ENCODE measurements around the gene PLA2G2D. TPM values are rescaled to one million over a fixed set of nuclear protein-coding genes. Genes with fewer than 3 reads are reported as not detected.

The PLA2G2D gene
- total RNA-seq, 3 donors from 2014 or later (not counting 1 experiment from before 2014, with no cell fraction given), result not detected

GRCh38 chr1:20126041-20126805, 6.9 kb upstream of the PLA2G2D start:
- Mint-ChIP-seq H3K4me3 (no peak overlapping the region), H3K36me3 (no peaks in the 10 kb centered on the region), H3K9me3 (no peaks in the 10 kb centered on the region), H3K4me1 (no peaks in the 10 kb centered on the region), H3K27me3 (ENCODE audit: low read depth in 2 of 2) (peaks cover 9% of the 10 kb centered on the region in 2 donors), H3K27ac (no peak overlapping the region)
- no peak for DNase-seq
- intact Hi-C loops (cut with micrococcal nuclease), result no loop called here
- WGBS (ENCODE audit: insufficient coverage), result 75% methylated on average over 9 of the region's 9 CpGs
- TF ChIP-seq, protein P1, sequence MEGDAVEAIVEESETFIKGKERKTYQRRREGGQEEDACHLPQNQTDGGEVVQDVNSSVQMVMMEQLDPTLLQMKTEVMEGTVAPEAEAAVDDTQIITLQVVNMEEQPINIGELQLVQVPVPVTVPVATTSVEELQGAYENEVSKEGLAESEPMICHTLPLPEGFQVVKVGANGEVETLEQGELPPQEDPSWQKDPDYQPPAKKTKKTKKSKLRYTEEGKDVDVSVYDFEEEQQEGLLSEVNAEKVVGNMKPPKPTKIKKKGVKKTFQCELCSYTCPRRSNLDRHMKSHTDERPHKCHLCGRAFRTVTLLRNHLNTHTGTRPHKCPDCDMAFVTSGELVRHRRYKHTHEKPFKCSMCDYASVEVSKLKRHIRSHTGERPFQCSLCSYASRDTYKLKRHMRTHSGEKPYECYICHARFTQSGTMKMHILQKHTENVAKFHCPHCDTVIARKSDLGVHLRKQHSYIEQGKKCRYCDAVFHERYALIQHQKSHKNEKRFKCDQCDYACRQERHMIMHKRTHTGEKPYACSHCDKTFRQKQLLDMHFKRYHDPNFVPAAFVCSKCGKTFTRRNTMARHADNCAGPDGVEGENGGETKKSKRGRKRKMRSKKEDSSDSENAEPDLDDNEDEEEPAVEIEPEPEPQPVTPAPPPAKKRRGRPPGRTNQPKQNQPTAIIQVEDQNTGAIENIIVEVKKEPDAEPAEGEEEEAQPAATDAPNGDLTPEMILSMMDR (IDR thresholded peaks at IDR 0.05), result no peak
- no peak for ATAC-seq
- Histone ChIP-seq H3K4me3 (ENCODE audit: low read length) (no peak overlapping the region), H3K4me1 (ENCODE audit: control insufficient read depth, insufficient read depth, low read length) (no peaks in the 10 kb centered on the region), H3K36me3 (ENCODE audit: control insufficient read depth, insufficient read depth, low read length) (no peaks in the 10 kb centered on the region), H3K9me3 (ENCODE audit: control insufficient read depth, insufficient read depth, low read length) (no peaks in the 10 kb centered on the region), H3K27ac (ENCODE audit: low read length) (no peak overlapping the region), H3K27me3 (ENCODE audit: control insufficient read depth, insufficient read depth, low read length) (no peaks in the 10 kb centered on the region)

GRCh38 chr1:20125100-20125499, 5.8 kb upstream of the PLA2G2D start:
- DNase-seq (no peak), ATAC-seq (no peak)
- Mint-ChIP-seq H3K4me3 (no peak overlapping the region), H3K4me1 (no peaks in the 10 kb centered on the region), H3K36me3 (no peaks in the 10 kb centered on the region), H3K9me3 (no peaks in the 10 kb centered on the region), H3K27me3 (ENCODE audit: low read depth in 2 of 2) (peaks cover 9 to 10% of the 10 kb centered on the region in 2 donors), H3K27ac (no peak overlapping the region)
- TF ChIP-seq, protein P1 (IDR thresholded peaks at IDR 0.05), result no peak
- Histone ChIP-seq H3K36me3 (ENCODE audit: control insufficient read depth, insufficient read depth, low read length) (no peaks in the 10 kb centered on the region), H3K4me3 (ENCODE audit: low read length) (no peak overlapping the region), H3K9me3 (ENCODE audit: control insufficient read depth, insufficient read depth, low read length) (no peaks in the 10 kb centered on the region), H3K4me1 (ENCODE audit: control insufficient read depth, insufficient read depth, low read length) (no peaks in the 10 kb centered on the region), H3K27ac (ENCODE audit: low read length) (no peak overlapping the region), H3K27me3 (ENCODE audit: control insufficient read depth, insufficient read depth, low read length) (no peaks in the 10 kb centered on the region)
- intact Hi-C loops (cut with micrococcal nuclease), result no loop called here
- 76% methylated on average over 10 of the region's 10 CpGs for WGBS (ENCODE audit: insufficient coverage)

DNA sequence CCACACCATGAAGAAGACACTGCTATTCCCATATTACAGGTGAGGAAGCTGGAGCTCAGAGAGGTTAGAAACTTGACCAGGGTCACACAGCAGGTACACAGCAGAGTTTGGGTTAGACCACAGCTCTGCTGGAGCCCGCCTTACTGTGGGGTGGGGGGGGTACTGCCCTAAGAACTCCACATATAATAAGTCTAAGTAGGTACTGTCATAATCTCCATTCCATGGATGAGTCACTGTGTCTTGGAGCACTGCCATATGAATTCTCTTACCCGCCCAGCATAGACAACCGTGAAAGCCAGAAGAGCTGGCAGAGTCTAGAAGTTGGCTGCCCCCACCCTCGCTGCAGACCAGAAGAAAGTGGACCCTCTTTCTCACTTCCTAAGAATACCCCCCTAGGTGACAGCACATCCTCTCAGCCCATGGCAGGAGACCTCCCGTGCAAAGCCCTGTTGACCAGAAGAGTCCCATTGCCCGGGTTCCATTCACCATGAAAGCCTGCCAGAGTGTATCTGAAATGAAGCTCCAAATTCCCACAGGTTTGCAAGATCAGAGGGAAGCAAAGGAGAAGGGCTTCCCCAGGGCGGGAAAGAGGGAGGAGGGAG, 5.2 kb upstream of the PLA2G2D start:
- ATAC-seq, result no peak
- no peaks in the 10 kb centered on the region for H3K36me3 Mint-ChIP-seq
- no peaks in the 10 kb centered on the region for H3K27me3 ChIP-seq (ENCODE audit: control insufficient read depth, insufficient read depth, low read length)
- DNase-seq, result no peak
- H3K4me3 Mint-ChIP-seq, result no peak overlapping the region
- WGBS (ENCODE audit: insufficient coverage), result 72% methylated on average over 6 of the region's 7 CpGs
- peaks cover 4% of the 10 kb centered on the region for H3K4me1 ChIP-seq (ENCODE audit: control insufficient read depth, insufficient read depth, low read length)
- H3K9me3 ChIP-seq (ENCODE audit: control insufficient read depth, insufficient read depth, low read length), result no peaks in the 10 kb centered on the region
- no peak overlapping the region for H3K4me3 ChIP-seq (ENCODE audit: low read length)
- intact Hi-C loops (cut with micrococcal nuclease), result no loop called here
- TF ChIP-seq, protein P1 (IDR thresholded peaks at IDR 0.05), result no peak
- H3K36me3 ChIP-seq (ENCODE audit: control insufficient read depth, insufficient read depth, low read length), result no peaks in the 10 kb centered on the region
- H3K27ac ChIP-seq (ENCODE audit: low read length), result no peak overlapping the region
- H3K27ac Mint-ChIP-seq, result no peak overlapping the region
- H3K27me3 Mint-ChIP-seq (ENCODE audit: low read depth in 2 of 2), result peaks cover 9 to 11% of the 10 kb centered on the region in 2 donors
- H3K9me3 Mint-ChIP-seq, result no peaks in the 10 kb centered on the region
- H3K4me1 Mint-ChIP-seq, result no peaks in the 10 kb centered on the region
